GM12874 (cell line): ENCODE results near the gene AKAP9.

Experiments
- CTCF ChIP-seq: IDR thresholded peaks from 2 replicates; pipeline ENCODE4 v1.5.1; 2011; ENCODE audit warnings: low read depth, mild to moderate bottlenecking, control low read depth, low read length, moderate library complexity; ENCODE audit not compliant: insufficient read depth

Gene AKAP9

GRCh38 chr7:92072708-92073107 lies 132.0 kb downstream of the AKAP9 start:
- no peak for TF ChIP-seq CTCF

DNA sequence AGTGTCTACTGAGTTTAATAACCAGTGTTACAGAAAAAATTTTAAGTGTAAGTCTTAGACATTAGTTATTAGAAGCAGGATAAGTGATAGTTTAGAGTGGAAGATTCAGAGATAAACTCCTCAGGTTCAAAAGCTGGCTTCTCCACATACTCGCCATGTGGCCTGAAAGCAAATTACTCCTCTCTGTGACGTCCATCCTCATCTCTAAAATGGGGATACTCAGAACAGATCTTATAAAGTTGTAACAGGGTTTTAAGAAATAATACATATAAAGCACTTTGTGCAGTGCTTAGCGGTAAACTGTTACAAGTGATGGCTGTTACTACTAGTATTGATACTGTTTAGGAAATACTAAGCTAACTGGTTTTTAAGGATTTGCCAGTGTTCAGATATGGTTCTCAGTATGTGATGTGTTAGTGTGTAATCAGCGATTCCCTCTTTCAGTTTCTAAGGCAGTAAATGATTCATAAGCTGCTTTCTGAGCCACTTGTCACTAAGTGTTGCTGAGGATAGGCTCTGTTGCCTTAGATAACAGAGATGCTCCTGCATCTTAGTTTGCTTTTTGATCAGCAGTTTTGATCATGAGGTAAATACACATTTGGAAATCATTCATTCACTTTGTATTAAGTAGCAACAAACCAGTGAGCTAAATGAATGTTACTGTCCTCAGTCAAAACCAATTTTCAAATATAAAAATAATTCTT lies 134.9 kb downstream of the AKAP9 start:
- no peak for TF ChIP-seq CTCF

GRCh38 chr7:92076509-92076908 lies 135.8 kb downstream of the AKAP9 start:
- TF ChIP-seq CTCF: no peak

DNA sequence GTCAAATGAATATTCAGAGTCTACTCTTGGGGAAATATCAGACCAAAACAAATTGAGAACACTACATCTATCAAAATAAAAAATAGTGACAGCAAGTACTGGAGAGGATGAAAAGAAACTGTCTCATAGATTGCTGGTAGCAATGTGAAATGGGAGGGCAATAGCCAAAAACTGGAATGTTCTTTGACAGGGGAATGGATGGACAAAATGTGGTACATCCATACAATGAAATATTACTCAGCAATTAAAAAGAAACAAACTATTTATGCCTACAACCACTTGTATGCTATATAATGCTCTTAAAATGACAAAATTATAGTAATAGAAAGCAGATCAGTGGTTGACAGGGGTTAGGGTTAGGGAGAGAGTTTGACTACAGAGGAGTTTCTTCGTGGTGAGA lies 147.6 kb downstream of the AKAP9 start:
- no peak for TF ChIP-seq CTCF

GRCh38 chr7:92092210-92092609 lies 151.5 kb downstream of the AKAP9 start:
- TF ChIP-seq CTCF: no peak

DNA sequence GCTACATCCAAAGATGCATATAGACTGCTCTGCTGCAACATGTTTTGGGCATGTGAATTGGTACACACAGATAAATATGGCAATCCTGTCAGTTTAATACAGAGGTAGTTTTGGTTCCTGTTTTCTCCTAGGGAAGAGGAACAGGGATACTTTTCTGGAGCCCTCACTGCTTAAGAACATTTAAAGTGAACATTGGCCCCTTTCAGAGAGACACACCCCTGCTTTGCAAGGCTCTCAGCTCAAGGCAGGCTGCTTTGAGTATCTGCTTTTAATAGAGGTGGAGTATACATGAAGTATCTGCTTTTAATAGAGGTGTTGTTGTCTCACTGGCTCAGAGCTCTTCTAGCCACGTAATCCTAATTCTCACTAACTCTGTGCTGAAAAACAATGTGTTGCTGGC lies 154.7 kb downstream of the AKAP9 start:
- TF ChIP-seq CTCF: no peak

DNA sequence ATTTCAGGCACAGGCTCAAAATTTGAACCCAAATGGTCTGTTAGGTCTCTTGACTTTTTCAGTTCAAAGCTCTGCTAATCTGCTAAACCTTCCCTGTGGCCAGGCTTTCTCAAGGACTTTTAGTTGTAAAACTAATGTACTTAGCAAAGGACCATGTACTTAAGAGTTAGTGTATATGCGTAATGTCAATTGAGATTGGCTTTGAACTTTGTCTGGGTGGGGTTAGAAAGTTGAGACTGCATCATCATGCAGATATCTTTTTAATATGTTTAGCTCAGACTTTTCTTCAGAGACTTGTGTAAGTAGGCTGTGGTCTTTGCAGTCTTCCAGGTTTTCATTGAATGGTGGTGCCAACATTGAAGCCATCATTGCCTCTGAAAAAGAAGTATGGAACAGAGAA lies 159.9 kb downstream of the AKAP9 start:
- TF ChIP-seq CTCF: no peak

DNA sequence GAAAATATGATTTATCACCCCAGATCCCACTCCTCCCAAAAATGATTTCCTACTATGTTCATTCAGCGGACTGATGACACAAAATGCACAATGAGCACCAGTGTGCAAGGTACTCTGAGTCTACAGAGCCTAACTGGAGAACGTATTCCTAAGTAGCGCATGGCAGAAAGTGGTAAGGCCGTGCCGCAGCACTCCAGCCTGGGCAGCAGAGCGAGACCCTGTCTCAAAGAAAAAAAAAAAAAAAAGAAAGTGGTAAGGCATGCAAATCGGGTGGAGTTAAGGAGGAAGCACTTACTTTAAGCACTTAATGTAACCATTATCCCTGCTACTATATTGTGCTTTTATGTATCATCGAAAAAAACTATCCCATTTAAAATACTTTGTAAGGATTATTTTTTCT lies 168.2 kb downstream of the AKAP9 start:
- no peak for TF ChIP-seq CTCF
